Neural cell (in vitro differentiated cells): ENCODE measurements around the gene DEFB131B.
"Not testable (repeated sequence)": the region's sequence is repeated elsewhere in the genome, so short reads cannot be mapped to it uniquely, and the experiment has no call there.

Source experiments
- CTCF ChIP-seq: fragments of 450-650 bp; IDR thresholded peaks from 2 replicates; pipeline ENCODE4 v1.5.1; 2014; ENCODE audit warnings: antibody characterized with exemption, mild to moderate bottlenecking, moderate library complexity; ENCODE audit not compliant: poor library complexity, severe bottlenecking
- EP300 ChIP-seq: fragments of 450-650 bp; conservative IDR thresholded peaks from 2 replicates; pipeline ENCODE4 v1.6.1; 2014; ENCODE audit warnings: antibody characterized with exemption, mild to moderate bottlenecking, moderate library complexity; ENCODE audit not compliant: poor library complexity, severe bottlenecking
- EZH2 ChIP-seq: fragments of 200-600, 300-800 bp; shearing (Covaris generic), sonication (generic); IDR thresholded peaks from 2 replicates; pipeline ENCODE4 v1.6.1; 2014; ENCODE audit warnings: antibody characterized with exemption, low read length, borderline replicate concordance, mild to moderate bottlenecking; ENCODE audit not compliant: insufficient read depth, poor library complexity, severe bottlenecking
- MXI1 ChIP-seq: fragments of 450-650 bp; conservative IDR thresholded peaks from 2 replicates; pipeline ENCODE4 v1.6.1; 2014; ENCODE audit warnings: antibody characterized with exemption, mild to moderate bottlenecking; ENCODE audit not compliant: poor library complexity, severe bottlenecking
- POLR2AphosphoS5 ChIP-seq: IDR thresholded peaks from 2 replicates; pipeline ENCODE4 v1.6.1; 2012
- RAD21 ChIP-seq: fragments of 450-650 bp; conservative IDR thresholded peaks from 2 replicates; pipeline ENCODE4 v1.6.1; 2014; ENCODE audit warnings: antibody characterized with exemption, mild to moderate bottlenecking, moderate library complexity
- REST ChIP-seq: IDR thresholded peaks from 2 replicates; pipeline ENCODE4 v1.6.1; 2012; ENCODE audit warnings: borderline replicate concordance
- SMC3 ChIP-seq: fragments of 450-650 bp; conservative IDR thresholded peaks from 2 replicates; pipeline ENCODE4 v1.6.1; 2014; ENCODE audit warnings: antibody characterized with exemption, mild to moderate bottlenecking, moderate library complexity; ENCODE audit not compliant: poor library complexity
- TAF1 ChIP-seq: IDR thresholded peaks from 2 replicates; pipeline ENCODE4 v1.6.1; 2012; ENCODE audit warnings: low read depth

GRCh38 chr11:71829247-71829646 is 49.0 kb upstream of the DEFB131B start:
- TF ChIP-seq TAF1, POLR2AphosphoS5, CTCF, RAD21, EZH2, EP300, REST, MXI1, SMC3: not testable (repeated sequence)
